ENCODE data around the gene TRAPPC2.
"Not testable (repeated sequence)": the region's sequence is repeated elsewhere in the genome, so short reads cannot be mapped to it uniquely, and the experiment has no call there.

TRAPPC2 gene

DNA sequence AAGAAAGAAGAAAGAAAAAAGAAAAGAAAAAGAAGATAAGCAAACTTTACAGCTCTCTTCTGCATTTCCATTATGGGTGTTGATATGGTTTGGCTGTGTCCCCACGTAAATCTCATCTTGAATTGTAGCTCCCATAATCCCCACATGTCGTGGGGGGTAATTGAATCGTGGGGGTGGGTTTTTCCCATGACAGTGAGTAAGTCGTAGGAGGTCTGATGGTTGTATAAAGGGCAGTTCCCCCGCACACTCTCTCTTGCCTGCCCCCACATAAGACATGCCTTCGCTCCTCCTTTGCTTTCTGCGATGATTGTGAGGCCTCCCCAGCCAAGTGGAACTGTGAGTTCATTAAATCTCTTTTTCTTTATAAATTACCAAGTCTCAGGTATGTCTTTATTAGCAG lies 52.8 kb downstream of the TRAPPC2 start:
- peaks cover 0 to 3% of the 10 kb centered on the region in 2 donors for H3K27me3 ChIP-seq (ENCODE audit: control insufficient read depth in 2 of 2, insufficient read depth in 2 of 2, low read length in 2 of 2)
- H3K9ac ChIP-seq (ENCODE audit: low read depth in 1 of 2, low read length in 2 of 2): no peak overlapping the region
- no peak overlapping the region for H3K4me3 ChIP-seq (ENCODE audit: low read length in 2 of 2)
- no peaks in the 10 kb centered on the region for H3K9me3 ChIP-seq (ENCODE audit: control insufficient read depth in 2 of 2, low read length in 2 of 2)
- H3K27ac ChIP-seq (ENCODE audit: low read depth in 2 of 2, low read length in 2 of 2): no peak overlapping the region
- H3K36me3 ChIP-seq (ENCODE audit: control insufficient read depth in 2 of 2, insufficient read depth in 2 of 2, low read length in 2 of 2): no peaks in the 10 kb centered on the region
- H3K4me1 ChIP-seq (ENCODE audit: control insufficient read depth in 2 of 2, insufficient read depth in 2 of 2, low read length in 2 of 2): no peaks in the 10 kb centered on the region

GRCh38 chrX:13679700-13680099 lies 54.7 kb downstream of the TRAPPC2 start:
- not testable (repeated sequence) for H3K9me3 ChIP-seq (ENCODE audit: control insufficient read depth in 2 of 2, low read length in 2 of 2); H3K9ac ChIP-seq (ENCODE audit: low read depth in 1 of 2, low read length in 2 of 2); H3K4me1 ChIP-seq (ENCODE audit: control insufficient read depth in 2 of 2, insufficient read depth in 2 of 2, low read length in 2 of 2); H3K27me3 ChIP-seq (ENCODE audit: control insufficient read depth in 2 of 2, insufficient read depth in 2 of 2, low read length in 2 of 2); H3K27ac ChIP-seq (ENCODE audit: low read depth in 2 of 2, low read length in 2 of 2); H3K4me3 ChIP-seq (ENCODE audit: low read length in 2 of 2); H3K36me3 ChIP-seq (ENCODE audit: control insufficient read depth in 2 of 2, insufficient read depth in 2 of 2, low read length in 2 of 2)

DNA sequence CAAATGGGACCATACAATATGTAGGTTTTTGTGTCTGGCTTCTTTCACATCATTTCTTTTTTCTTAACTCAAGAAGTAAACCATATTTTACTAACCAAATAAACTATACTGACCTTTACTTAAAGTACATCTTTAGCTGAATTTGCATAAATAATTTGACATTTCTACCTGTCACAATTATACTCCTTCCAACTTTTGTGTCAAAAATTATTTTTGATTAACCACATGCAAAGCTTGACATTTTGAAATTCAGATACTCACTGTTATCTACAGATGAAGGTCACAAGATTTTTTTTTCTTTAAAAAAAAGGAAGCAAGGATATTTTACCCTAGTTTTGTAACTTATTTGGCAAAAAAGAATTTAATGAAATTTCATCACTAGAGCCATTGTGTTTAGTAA lies 57.5 kb downstream of the TRAPPC2 start:
- Histone ChIP-seq H3K4me1 (ENCODE audit: control insufficient read depth in 2 of 2, insufficient read depth in 2 of 2, low read length in 2 of 2) (no peaks in the 10 kb centered on the region), H3K9me3 (ENCODE audit: control insufficient read depth in 2 of 2, low read length in 2 of 2) (no peaks in the 10 kb centered on the region), H3K27me3 (ENCODE audit: control insufficient read depth in 2 of 2, insufficient read depth in 2 of 2, low read length in 2 of 2) (peaks cover 0 to 3% of the 10 kb centered on the region in 2 donors), H3K27ac (ENCODE audit: low read depth in 2 of 2, low read length in 2 of 2) (no peak overlapping the region), H3K36me3 (ENCODE audit: control insufficient read depth in 2 of 2, insufficient read depth in 2 of 2, low read length in 2 of 2) (no peaks in the 10 kb centered on the region), H3K9ac (ENCODE audit: low read depth in 1 of 2, low read length in 2 of 2) (no peak overlapping the region), H3K4me3 (ENCODE audit: low read length in 2 of 2) (no peak overlapping the region)

- no peaks in the 10 kb centered on the region for H3K36me3 ChIP-seq (ENCODE audit: control insufficient read depth in 2 of 2, insufficient read depth in 2 of 2, low read length in 2 of 2)
- peaks cover 0 to 12% of the 10 kb centered on the region in 2 donors for H3K27me3 ChIP-seq (ENCODE audit: control insufficient read depth in 2 of 2, insufficient read depth in 2 of 2, low read length in 2 of 2)
- peaks cover 2 to 4% of the 10 kb centered on the region in 2 donors for H3K4me1 ChIP-seq (ENCODE audit: control insufficient read depth in 2 of 2, insufficient read depth in 2 of 2, low read length in 2 of 2)
- no peak overlapping the region for H3K27ac ChIP-seq (ENCODE audit: low read depth in 2 of 2, low read length in 2 of 2)
- H3K9ac ChIP-seq (ENCODE audit: low read depth in 1 of 2, low read length in 2 of 2): no peak overlapping the region
- no peak overlapping the region for H3K4me3 ChIP-seq (ENCODE audit: low read length in 2 of 2)
- H3K9me3 ChIP-seq (ENCODE audit: control insufficient read depth in 2 of 2, low read length in 2 of 2): no peaks in the 10 kb centered on the region
These were observed 61.4 kb downstream of the TRAPPC2 start for GRCh38 chrX:13673016-13673415.

GRCh38 chrX:13670197-13670596 lies 64.2 kb downstream of the TRAPPC2 start:
- Histone ChIP-seq H3K27me3 (ENCODE audit: control insufficient read depth in 2 of 2, insufficient read depth in 2 of 2, low read length in 2 of 2) (peaks cover 0 to 22% of the 10 kb centered on the region in 2 donors), H3K9ac (ENCODE audit: low read depth in 1 of 2, low read length in 2 of 2) (no peak overlapping the region), H3K4me3 (ENCODE audit: low read length in 2 of 2) (no peak overlapping the region), H3K4me1 (ENCODE audit: control insufficient read depth in 2 of 2, insufficient read depth in 2 of 2, low read length in 2 of 2) (peaks cover 2 to 4% of the 10 kb centered on the region in 2 donors), H3K36me3 (ENCODE audit: control insufficient read depth in 2 of 2, insufficient read depth in 2 of 2, low read length in 2 of 2) (no peaks in the 10 kb centered on the region), H3K27ac (ENCODE audit: low read depth in 2 of 2, low read length in 2 of 2) (no peak overlapping the region), H3K9me3 (ENCODE audit: control insufficient read depth in 2 of 2, low read length in 2 of 2) (no peaks in the 10 kb centered on the region)

DNA sequence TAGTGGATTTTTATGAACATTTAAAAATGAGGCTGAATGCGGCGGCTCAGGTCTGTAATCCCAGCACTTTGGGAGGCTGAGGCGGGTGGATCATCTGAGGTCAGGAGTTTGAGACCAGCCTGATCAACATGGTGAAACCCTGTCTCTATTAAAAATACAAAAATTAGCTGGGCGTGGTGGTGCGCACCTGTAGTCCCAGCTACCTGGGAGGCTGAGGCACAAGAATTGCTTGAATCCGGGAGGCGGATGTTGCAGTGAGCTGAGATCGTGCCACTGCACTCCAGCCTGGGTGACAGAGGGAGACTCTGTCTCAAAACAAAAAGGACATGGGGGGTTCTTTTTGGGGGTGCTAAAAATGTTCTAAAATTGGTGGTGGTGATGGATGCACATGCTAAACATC lies 64.7 kb downstream of the TRAPPC2 start:
- Histone ChIP-seq H3K27ac (ENCODE audit: low read depth in 2 of 2, low read length in 2 of 2) (peak overlapping the region; percentile 74 to 81), H3K9ac (ENCODE audit: low read depth in 1 of 2, low read length in 2 of 2) (peak overlapping the region in 1 of 2 donors; percentile 48), H3K4me3 (ENCODE audit: low read length in 2 of 2) (peak overlapping the region; percentile 36 to 44), H3K27me3 (ENCODE audit: control insufficient read depth in 2 of 2, insufficient read depth in 2 of 2, low read length in 2 of 2) (peaks cover 0 to 22% of the 10 kb centered on the region in 2 donors)
- H3K9me3 ChIP-seq (ENCODE audit: control insufficient read depth in 2 of 2, low read length in 2 of 2); H3K4me1 ChIP-seq (ENCODE audit: control insufficient read depth in 2 of 2, insufficient read depth in 2 of 2, low read length in 2 of 2); H3K36me3 ChIP-seq (ENCODE audit: control insufficient read depth in 2 of 2, insufficient read depth in 2 of 2, low read length in 2 of 2): not testable (repeated sequence)

DNA sequence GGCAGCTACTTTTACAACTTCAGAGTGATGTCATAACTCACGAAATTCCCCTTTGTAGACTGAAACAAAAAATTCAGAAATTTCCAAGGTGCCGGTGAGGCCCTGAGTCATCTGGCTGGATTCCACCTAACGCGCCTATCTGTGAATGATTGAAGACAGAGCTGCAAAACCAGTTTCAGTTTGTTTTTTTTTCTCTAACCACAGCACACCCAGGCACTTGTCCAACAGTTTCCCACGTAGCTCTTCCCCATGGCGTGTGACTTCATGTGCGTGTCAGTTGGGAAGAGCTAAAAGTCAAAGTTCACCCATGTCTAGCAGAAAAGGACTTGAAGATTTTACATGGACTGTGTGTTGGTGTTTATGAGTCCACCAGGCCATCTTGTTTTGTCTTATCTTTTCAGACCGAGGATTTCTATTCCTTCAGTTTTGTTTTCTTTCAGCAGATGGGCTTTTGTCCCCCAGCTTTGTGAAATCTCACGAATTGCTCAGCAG lies 65.1 kb downstream of the TRAPPC2 start:
- Histone ChIP-seq H3K9ac (ENCODE audit: low read depth in 1 of 2, low read length in 2 of 2) (peak overlapping the region; percentile 5 to 48), H3K4me1 (ENCODE audit: control insufficient read depth in 2 of 2, insufficient read depth in 2 of 2, low read length in 2 of 2) (peaks cover 2 to 4% of the 10 kb centered on the region in 2 donors), H3K9me3 (ENCODE audit: control insufficient read depth in 2 of 2, low read length in 2 of 2) (no peaks in the 10 kb centered on the region), H3K4me3 (ENCODE audit: low read length in 2 of 2) (peak overlapping the region; percentile 36 to 44), H3K27ac (ENCODE audit: low read depth in 2 of 2, low read length in 2 of 2) (peak overlapping the region; percentile 74 to 81), H3K36me3 (ENCODE audit: control insufficient read depth in 2 of 2, insufficient read depth in 2 of 2, low read length in 2 of 2) (no peaks in the 10 kb centered on the region), H3K27me3 (ENCODE audit: control insufficient read depth in 2 of 2, insufficient read depth in 2 of 2, low read length in 2 of 2) (peaks cover 0 to 22% of the 10 kb centered on the region in 2 donors)

- Histone ChIP-seq H3K9me3 (ENCODE audit: control insufficient read depth in 2 of 2, low read length in 2 of 2) (no peaks in the 10 kb centered on the region), H3K27me3 (ENCODE audit: control insufficient read depth in 2 of 2, insufficient read depth in 2 of 2, low read length in 2 of 2) (peaks cover 0 to 22% of the 10 kb centered on the region in 2 donors), H3K4me3 (ENCODE audit: low read length in 2 of 2) (no peak overlapping the region), H3K4me1 (ENCODE audit: control insufficient read depth in 2 of 2, insufficient read depth in 2 of 2, low read length in 2 of 2) (peaks cover 2 to 4% of the 10 kb centered on the region in 2 donors), H3K9ac (ENCODE audit: low read depth in 1 of 2, low read length in 2 of 2) (no peak overlapping the region), H3K27ac (ENCODE audit: low read depth in 2 of 2, low read length in 2 of 2) (no peak overlapping the region), H3K36me3 (ENCODE audit: control insufficient read depth in 2 of 2, insufficient read depth in 2 of 2, low read length in 2 of 2) (no peaks in the 10 kb centered on the region)
These were observed 66.5 kb downstream of the TRAPPC2 start for GRCh38 chrX:13667919-13668318.

DNA sequence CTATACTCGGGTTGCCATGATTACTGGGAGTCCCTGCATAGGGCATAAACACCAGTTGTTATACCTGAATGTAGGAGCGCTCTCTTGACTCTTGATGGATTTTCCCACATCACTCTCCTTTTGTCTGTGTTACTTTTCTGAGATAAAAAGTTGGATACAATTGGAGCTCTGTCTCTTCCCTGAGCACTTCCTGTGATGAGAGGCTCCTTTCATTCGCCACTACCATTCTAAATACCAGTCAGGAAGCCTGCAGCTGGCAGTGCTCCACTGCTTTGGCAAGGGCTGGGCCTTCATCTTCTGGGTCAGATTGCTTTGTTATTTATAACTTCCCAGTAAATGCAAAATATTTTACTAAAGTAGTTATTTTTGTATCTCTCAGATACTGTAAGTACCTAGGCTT lies 67.6 kb downstream of the TRAPPC2 start:
- H3K9me3 ChIP-seq (ENCODE audit: control insufficient read depth in 2 of 2, low read length in 2 of 2): no peaks in the 10 kb centered on the region
- no peak overlapping the region for H3K4me3 ChIP-seq (ENCODE audit: low read length in 2 of 2)
- H3K9ac ChIP-seq (ENCODE audit: low read depth in 1 of 2, low read length in 2 of 2): no peak overlapping the region
- no peak overlapping the region for H3K27ac ChIP-seq (ENCODE audit: low read depth in 2 of 2, low read length in 2 of 2)
- H3K36me3 ChIP-seq (ENCODE audit: control insufficient read depth in 2 of 2, insufficient read depth in 2 of 2, low read length in 2 of 2): no peaks in the 10 kb centered on the region
- H3K27me3 ChIP-seq (ENCODE audit: control insufficient read depth in 2 of 2, insufficient read depth in 2 of 2, low read length in 2 of 2): peaks cover 0 to 30% of the 10 kb centered on the region in 2 donors
- H3K4me1 ChIP-seq (ENCODE audit: control insufficient read depth in 2 of 2, insufficient read depth in 2 of 2, low read length in 2 of 2): peaks cover 6 to 8% of the 10 kb centered on the region in 2 donors

DNA sequence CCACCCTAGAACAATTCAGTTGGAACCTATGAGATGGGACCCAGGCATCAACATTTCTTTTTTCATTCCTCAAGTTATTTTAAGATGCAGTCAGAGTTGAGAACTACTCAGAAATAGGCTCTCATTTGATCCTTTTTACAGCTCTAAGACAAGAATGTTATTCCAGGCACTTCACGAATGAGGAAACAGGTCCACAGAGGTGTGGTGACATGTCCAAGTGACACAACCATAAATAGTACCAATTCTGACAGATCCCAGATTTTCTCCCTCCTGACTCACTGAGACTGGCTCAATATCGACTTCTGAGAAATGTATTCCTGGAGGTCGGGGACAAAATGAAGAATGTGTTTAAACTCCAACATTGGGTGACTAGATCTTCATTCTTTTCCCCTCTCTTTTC lies 70.4 kb downstream of the TRAPPC2 start:
- H3K4me1 ChIP-seq (ENCODE audit: control insufficient read depth in 2 of 2, insufficient read depth in 2 of 2, low read length in 2 of 2): peaks cover 4 to 6% of the 10 kb centered on the region in 2 donors
- no peak overlapping the region for H3K9ac ChIP-seq (ENCODE audit: low read depth in 1 of 2, low read length in 2 of 2)
- H3K27ac ChIP-seq (ENCODE audit: low read depth in 2 of 2, low read length in 2 of 2): peak overlapping the region in 1 of 2 donors; percentile 9
- no peaks in the 10 kb centered on the region for H3K36me3 ChIP-seq (ENCODE audit: control insufficient read depth in 2 of 2, insufficient read depth in 2 of 2, low read length in 2 of 2)
- H3K27me3 ChIP-seq (ENCODE audit: control insufficient read depth in 2 of 2, insufficient read depth in 2 of 2, low read length in 2 of 2): peaks cover 0 to 24% of the 10 kb centered on the region in 2 donors
- no peak overlapping the region for H3K4me3 ChIP-seq (ENCODE audit: low read length in 2 of 2)
- no peaks in the 10 kb centered on the region for H3K9me3 ChIP-seq (ENCODE audit: control insufficient read depth in 2 of 2, low read length in 2 of 2)
